PC-9 (cell line): ENCODE measurements around the gene CNBP.

Experiments
- CTCF ChIP-seq: fragments of 200-600 bp; sonication (generic); conservative IDR thresholded peaks from 2 replicates; pipeline ENCODE4 v1.6.1; 2017; ENCODE audit warnings: mixed run types, antibody characterized with exemption, mild to moderate bottlenecking, moderate library complexity
- EZH2 ChIP-seq: fragments of 200-600 bp; sonication (generic); IDR thresholded peaks from 2 replicates; pipeline ENCODE4 v1.8.0; 2017; ENCODE audit warnings: antibody characterized with exemption, low read depth

- TF ChIP-seq CTCF (no peak), EZH2 (no peak)
These were observed at the start of gene CNBP for GRCh38 chr3:129183569-129184395.
